Measurements from ENCODE around the gene KIF23. TPM values are rescaled to one million over a fixed set of nuclear protein-coding genes. Genes with fewer than 3 reads are reported as not detected.

Gene KIF23
- total RNA-seq, 1 donor from 2014 or later: 193 TPM

GRCh38 chr15:69467636-69468035 lies 53.5 kb downstream of the KIF23 start:
- H3K79me2 ChIP-seq (ENCODE audit: low read depth): no peaks in the 10 kb centered on the region
- no peaks in the 10 kb centered on the region for H3K9me3 Mint-ChIP-seq
- H3K4me3 Mint-ChIP-seq: no peak overlapping the region
- no peaks in the 10 kb centered on the region for H3K36me3 Mint-ChIP-seq
- TF ChIP-seq EZH2phosphoT487 (IDR thresholded peaks at IDR 0.05): no peak
- TF ChIP-seq CTCF (IDR thresholded peaks at IDR 0.05): no peak
- TF ChIP-seq EZH2 (IDR thresholded peaks at IDR 0.05): no peak
- H3K4me3 ChIP-seq: no peak overlapping the region
- H3K4me2 ChIP-seq: no peak overlapping the region
- H3K9me3 ChIP-seq (ENCODE audit: low read depth): no peaks in the 10 kb centered on the region
- no peak for DNase-seq (ENCODE audit: low spot score)
- H3K27ac ChIP-seq: no peak overlapping the region
- peaks cover 3% of the 10 kb centered on the region for H3K27me3 Mint-ChIP-seq (ENCODE audit: insufficient read depth, low read depth)
- H3K27ac Mint-ChIP-seq: no peak overlapping the region
- H3K4me1 Mint-ChIP-seq: peaks cover 23% of the 10 kb centered on the region
- H3K36me3 ChIP-seq: no peaks in the 10 kb centered on the region
- H3F3A ChIP-seq (ENCODE audit: low read depth): peaks cover 13% of the 10 kb centered on the region
- H4K20me1 ChIP-seq (ENCODE audit: low read depth): no peaks in the 10 kb centered on the region
- no peaks in the 10 kb centered on the region for H3K27me3 ChIP-seq
- no peak overlapping the region for H3K9ac ChIP-seq
- H2AFZ ChIP-seq (replicated peaks): no peak overlapping the region
- peaks cover 5% of the 10 kb centered on the region for H3K4me1 ChIP-seq

- Histone ChIP-seq H3K79me2 (ENCODE audit: low read depth) (no peaks in the 10 kb centered on the region), H3K4me3 (no peak overlapping the region), H4K20me1 (ENCODE audit: low read depth) (no peaks in the 10 kb centered on the region), H3K36me3 (no peaks in the 10 kb centered on the region), H3K9ac (no peak overlapping the region), H3K27me3 (no peaks in the 10 kb centered on the region), H2AFZ (replicated peaks) (no peak overlapping the region), H3K27ac (no peak overlapping the region), H3K4me1 (no peaks in the 10 kb centered on the region), H3F3A (ENCODE audit: low read depth) (peaks cover 6% of the 10 kb centered on the region), H3K4me2 (no peak overlapping the region), H3K9me3 (ENCODE audit: low read depth) (no peaks in the 10 kb centered on the region)
- Mint-ChIP-seq H3K36me3 (no peaks in the 10 kb centered on the region), H3K4me3 (no peak overlapping the region), H3K27me3 (ENCODE audit: insufficient read depth, low read depth) (no peaks in the 10 kb centered on the region), H3K4me1 (peaks cover 17% of the 10 kb centered on the region), H3K9me3 (no peaks in the 10 kb centered on the region), H3K27ac (peak overlapping the region; percentile 51)
- DNase-seq (ENCODE audit: low spot score): no peak
- no peak for TF ChIP-seq EZH2 (IDR thresholded peaks at IDR 0.05)
- no peak for TF ChIP-seq EZH2phosphoT487 (IDR thresholded peaks at IDR 0.05)
- no peak for TF ChIP-seq CTCF (IDR thresholded peaks at IDR 0.05)
Observed at GRCh38 chr15:69468241-69469121, 54.3 kb downstream of the KIF23 start.

GRCh38 chr15:69469467-69470201 lies 55.5 kb downstream of the KIF23 start:
- peak overlapping the region; percentile 48 for H3K27ac Mint-ChIP-seq
- no peaks in the 10 kb centered on the region for H3K4me1 ChIP-seq
- no peak overlapping the region for H3K9ac ChIP-seq
- H3K36me3 ChIP-seq: no peaks in the 10 kb centered on the region
- no peak overlapping the region for H3K4me2 ChIP-seq
- no peak overlapping the region for H2AFZ ChIP-seq (replicated peaks)
- no peaks in the 10 kb centered on the region for H3K36me3 Mint-ChIP-seq
- H3K9me3 Mint-ChIP-seq: no peaks in the 10 kb centered on the region
- no peaks in the 10 kb centered on the region for H3K79me2 ChIP-seq (ENCODE audit: low read depth)
- no peak for TF ChIP-seq EZH2 (IDR thresholded peaks at IDR 0.05)
- TF ChIP-seq CTCF (IDR thresholded peaks at IDR 0.05): no peak
- no peak for TF ChIP-seq EZH2phosphoT487 (IDR thresholded peaks at IDR 0.05)
- no peak overlapping the region for H3K4me3 ChIP-seq
- no peak for DNase-seq (ENCODE audit: low spot score)
- H3K9me3 ChIP-seq (ENCODE audit: low read depth): no peaks in the 10 kb centered on the region
- no peaks in the 10 kb centered on the region for H3K27me3 ChIP-seq
- H3F3A ChIP-seq (ENCODE audit: low read depth): no peaks in the 10 kb centered on the region
- no peak overlapping the region for H3K27ac ChIP-seq
- H3K27me3 Mint-ChIP-seq (ENCODE audit: insufficient read depth, low read depth): peaks cover 2% of the 10 kb centered on the region
- no peak overlapping the region for H3K4me3 Mint-ChIP-seq
- peaks cover 16% of the 10 kb centered on the region for H3K4me1 Mint-ChIP-seq
- H4K20me1 ChIP-seq (ENCODE audit: low read depth): no peaks in the 10 kb centered on the region
